Measurements from ENCODE around the gene CCDC9B. TPM values are rescaled to one million over a fixed set of nuclear protein-coding genes. Genes with fewer than 3 reads are reported as not detected.

CCDC9B gene
- total RNA-seq, 1 donor from 2014 or later: 9.8 TPM

- H2AFZ ChIP-seq (ENCODE audit: low read depth, low read length): no peak overlapping the region
- Mint-ChIP-seq H3K27ac (ENCODE audit: unreplicated experiment) (no peak overlapping the region), H3K4me3 (ENCODE audit: unreplicated experiment) (no peak overlapping the region), H3K4me1 (ENCODE audit: low read depth, unreplicated experiment) (peaks cover 21% of the 10 kb centered on the region), H3K9me3 (ENCODE audit: unreplicated experiment) (peaks cover 2% of the 10 kb centered on the region), H3K27me3 (ENCODE audit: low read depth, unreplicated experiment) (peaks cover 18% of the 10 kb centered on the region), H3K36me3 (ENCODE audit: low read depth, unreplicated experiment) (no peaks in the 10 kb centered on the region)
- no peak overlapping the region for H3K27ac ChIP-seq (ENCODE audit: low read depth, low read length)
- H3K4me2 ChIP-seq (ENCODE audit: low read length): no peak overlapping the region
- no peak overlapping the region for H3K4me3 ChIP-seq (ENCODE audit: insufficient read depth, low read depth, low read length)
- no peak for FAIRE-seq
- H3K36me3 ChIP-seq (ENCODE audit: insufficient read depth, low read length): no peaks in the 10 kb centered on the region
- peaks cover 38% of the 10 kb centered on the region for H3K4me1 ChIP-seq (ENCODE audit: insufficient read depth, low read length)
- H3K27me3 ChIP-seq (ENCODE audit: insufficient read depth, low read length): no peaks in the 10 kb centered on the region
- peaks cover 2% of the 10 kb centered on the region for H3K79me2 ChIP-seq (ENCODE audit: insufficient read depth, low read length)
- TF ChIP-seq, protein P1, sequence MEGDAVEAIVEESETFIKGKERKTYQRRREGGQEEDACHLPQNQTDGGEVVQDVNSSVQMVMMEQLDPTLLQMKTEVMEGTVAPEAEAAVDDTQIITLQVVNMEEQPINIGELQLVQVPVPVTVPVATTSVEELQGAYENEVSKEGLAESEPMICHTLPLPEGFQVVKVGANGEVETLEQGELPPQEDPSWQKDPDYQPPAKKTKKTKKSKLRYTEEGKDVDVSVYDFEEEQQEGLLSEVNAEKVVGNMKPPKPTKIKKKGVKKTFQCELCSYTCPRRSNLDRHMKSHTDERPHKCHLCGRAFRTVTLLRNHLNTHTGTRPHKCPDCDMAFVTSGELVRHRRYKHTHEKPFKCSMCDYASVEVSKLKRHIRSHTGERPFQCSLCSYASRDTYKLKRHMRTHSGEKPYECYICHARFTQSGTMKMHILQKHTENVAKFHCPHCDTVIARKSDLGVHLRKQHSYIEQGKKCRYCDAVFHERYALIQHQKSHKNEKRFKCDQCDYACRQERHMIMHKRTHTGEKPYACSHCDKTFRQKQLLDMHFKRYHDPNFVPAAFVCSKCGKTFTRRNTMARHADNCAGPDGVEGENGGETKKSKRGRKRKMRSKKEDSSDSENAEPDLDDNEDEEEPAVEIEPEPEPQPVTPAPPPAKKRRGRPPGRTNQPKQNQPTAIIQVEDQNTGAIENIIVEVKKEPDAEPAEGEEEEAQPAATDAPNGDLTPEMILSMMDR (IDR thresholded peaks at IDR 0.05; ENCODE audit: insufficient read depth, low read depth, low read length): no peak
- no peak for TF ChIP-seq EZH2 (IDR thresholded peaks at IDR 0.05; ENCODE audit: insufficient read depth, low read length)
- H4K20me1 ChIP-seq (ENCODE audit: insufficient read depth, low read length): no peaks in the 10 kb centered on the region
- no peak for DNase-seq (ENCODE audit: low read depth)
- H3K9me3 ChIP-seq (ENCODE audit: insufficient read depth, low read depth, low read length): no peaks in the 10 kb centered on the region
- no peak overlapping the region for H3K9ac ChIP-seq (ENCODE audit: low read length)
These were observed 4.6 kb upstream of the CCDC9B start for GRCh38 chr15:40345225-40345866.

GRCh38 chr15:40344631-40345120 lies 3.9 kb upstream of the CCDC9B start:
- Histone ChIP-seq H3K79me2 (ENCODE audit: insufficient read depth, low read length) (peaks cover 9% of the 10 kb centered on the region), H3K9me3 (ENCODE audit: insufficient read depth, low read depth, low read length) (no peaks in the 10 kb centered on the region), H3K9ac (ENCODE audit: low read length) (peak overlapping the region; percentile 87), H3K36me3 (ENCODE audit: insufficient read depth, low read length) (no peaks in the 10 kb centered on the region), H3K4me3 (ENCODE audit: insufficient read depth, low read depth, low read length) (no peak overlapping the region), H3K27ac (ENCODE audit: low read depth, low read length) (peak overlapping the region; percentile 99), H4K20me1 (ENCODE audit: insufficient read depth, low read length) (no peaks in the 10 kb centered on the region), H3K27me3 (ENCODE audit: insufficient read depth, low read length) (no peaks in the 10 kb centered on the region), H3K4me2 (ENCODE audit: low read length) (peak overlapping the region; percentile 79), H3K4me1 (ENCODE audit: insufficient read depth, low read length) (peaks cover 45% of the 10 kb centered on the region), H2AFZ (ENCODE audit: low read depth, low read length) (peak overlapping the region; percentile 19)
- DNase-seq (ENCODE audit: low read depth) (peak; percentile 52), FAIRE-seq (no peak)
- Mint-ChIP-seq H3K4me3 (ENCODE audit: unreplicated experiment) (no peak overlapping the region), H3K36me3 (ENCODE audit: low read depth, unreplicated experiment) (no peaks in the 10 kb centered on the region), H3K9me3 (ENCODE audit: unreplicated experiment) (peaks cover 2% of the 10 kb centered on the region), H3K4me1 (ENCODE audit: low read depth, unreplicated experiment) (peaks cover 22% of the 10 kb centered on the region), H3K27me3 (ENCODE audit: low read depth, unreplicated experiment) (peaks cover 14% of the 10 kb centered on the region), H3K27ac (ENCODE audit: unreplicated experiment) (peak overlapping the region; percentile 93)
- TF ChIP-seq, protein P1 (IDR thresholded peaks at IDR 0.05; ENCODE audit: insufficient read depth, low read depth, low read length): peak; percentile 52
- no peak for TF ChIP-seq EZH2 (IDR thresholded peaks at IDR 0.05; ENCODE audit: insufficient read depth, low read length)

- DNase-seq (ENCODE audit: low read depth) (peak; percentile 77), FAIRE-seq (no peak)
- Histone ChIP-seq H3K27me3 (ENCODE audit: insufficient read depth, low read length) (no peaks in the 10 kb centered on the region), H3K4me3 (ENCODE audit: insufficient read depth, low read depth, low read length) (peak overlapping the region; percentile 13), H3K9me3 (ENCODE audit: insufficient read depth, low read depth, low read length) (no peaks in the 10 kb centered on the region), H3K27ac (ENCODE audit: low read depth, low read length) (peak overlapping the region; percentile 99), H2AFZ (ENCODE audit: low read depth, low read length) (peak overlapping the region; percentile 19), H3K4me2 (ENCODE audit: low read length) (peak overlapping the region; percentile 79), H3K36me3 (ENCODE audit: insufficient read depth, low read length) (no peaks in the 10 kb centered on the region), H4K20me1 (ENCODE audit: insufficient read depth, low read length) (no peaks in the 10 kb centered on the region), H3K9ac (ENCODE audit: low read length) (peak overlapping the region; percentile 87), H3K4me1 (ENCODE audit: insufficient read depth, low read length) (peaks cover 50% of the 10 kb centered on the region), H3K79me2 (ENCODE audit: insufficient read depth, low read length) (peaks cover 13% of the 10 kb centered on the region)
- H3K36me3 Mint-ChIP-seq (ENCODE audit: low read depth, unreplicated experiment): no peaks in the 10 kb centered on the region
- peak overlapping the region; percentile 93 for H3K27ac Mint-ChIP-seq (ENCODE audit: unreplicated experiment)
- peaks cover 2% of the 10 kb centered on the region for H3K9me3 Mint-ChIP-seq (ENCODE audit: unreplicated experiment)
- peaks cover 9% of the 10 kb centered on the region for H3K27me3 Mint-ChIP-seq (ENCODE audit: low read depth, unreplicated experiment)
- TF ChIP-seq EZH2 (IDR thresholded peaks at IDR 0.05; ENCODE audit: insufficient read depth, low read length): no peak
- TF ChIP-seq, protein P1 (IDR thresholded peaks at IDR 0.05; ENCODE audit: insufficient read depth, low read depth, low read length): no peak
- H3K4me1 Mint-ChIP-seq (ENCODE audit: low read depth, unreplicated experiment): peaks cover 25% of the 10 kb centered on the region
- no peak overlapping the region for H3K4me3 Mint-ChIP-seq (ENCODE audit: unreplicated experiment)
These were observed 3.5 kb upstream of the CCDC9B start for GRCh38 chr15:40344217-40344616.

Data from astrocyte (in vitro differentiated cells and primary cell).